Measurements from ENCODE around the gene CYP1B1. TPM values are rescaled to one million over a fixed set of nuclear protein-coding genes. Genes with fewer than 3 reads are reported as not detected.
A peak's percentile ranks its signal among the peaks of the same experiment; 100 is the strongest.

The CYP1B1 gene
- total RNA-seq, 1 donor from 2014 or later: 54.5 TPM

DNA sequence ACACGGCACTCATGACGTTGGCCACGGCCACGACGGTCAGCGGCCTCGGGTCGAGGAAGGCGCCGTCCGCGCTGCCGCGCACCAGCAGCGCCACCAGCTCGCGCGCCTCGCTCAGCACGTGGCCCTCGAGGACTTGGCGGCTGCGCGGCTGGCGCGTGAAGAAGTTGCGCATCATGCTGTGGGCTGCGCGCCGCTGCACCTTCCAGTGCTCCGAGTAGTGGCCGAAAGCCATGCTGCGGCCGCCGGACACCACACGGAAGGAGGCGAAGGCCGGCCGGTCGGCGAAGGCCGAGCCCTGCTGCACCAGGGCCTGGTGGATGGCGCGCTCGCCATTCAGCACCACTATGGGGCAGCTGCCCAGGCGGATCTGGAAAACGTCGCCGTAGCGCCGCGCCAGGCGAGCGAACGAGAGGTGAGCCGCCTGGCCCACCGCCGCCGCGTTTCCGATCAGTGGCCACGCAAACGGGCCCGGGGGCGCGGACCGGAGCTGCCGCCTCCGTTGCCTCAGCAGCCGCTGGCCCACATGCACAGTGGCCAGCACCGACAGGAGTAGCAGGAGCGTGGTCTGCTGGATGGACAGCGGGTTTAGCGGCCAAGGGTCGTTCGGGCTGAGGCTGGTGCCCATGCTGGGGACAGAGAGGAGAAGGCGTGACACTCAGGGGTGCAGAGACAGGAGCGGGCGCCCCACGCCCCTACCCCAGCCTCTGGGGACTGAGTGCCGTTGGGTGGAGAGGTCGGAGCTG, 1.0 kb downstream of the CYP1B1 start:
- H3K4me3 Mint-ChIP-seq: peak overlapping the region; percentile 77
- TF ChIP-seq, protein P1, sequence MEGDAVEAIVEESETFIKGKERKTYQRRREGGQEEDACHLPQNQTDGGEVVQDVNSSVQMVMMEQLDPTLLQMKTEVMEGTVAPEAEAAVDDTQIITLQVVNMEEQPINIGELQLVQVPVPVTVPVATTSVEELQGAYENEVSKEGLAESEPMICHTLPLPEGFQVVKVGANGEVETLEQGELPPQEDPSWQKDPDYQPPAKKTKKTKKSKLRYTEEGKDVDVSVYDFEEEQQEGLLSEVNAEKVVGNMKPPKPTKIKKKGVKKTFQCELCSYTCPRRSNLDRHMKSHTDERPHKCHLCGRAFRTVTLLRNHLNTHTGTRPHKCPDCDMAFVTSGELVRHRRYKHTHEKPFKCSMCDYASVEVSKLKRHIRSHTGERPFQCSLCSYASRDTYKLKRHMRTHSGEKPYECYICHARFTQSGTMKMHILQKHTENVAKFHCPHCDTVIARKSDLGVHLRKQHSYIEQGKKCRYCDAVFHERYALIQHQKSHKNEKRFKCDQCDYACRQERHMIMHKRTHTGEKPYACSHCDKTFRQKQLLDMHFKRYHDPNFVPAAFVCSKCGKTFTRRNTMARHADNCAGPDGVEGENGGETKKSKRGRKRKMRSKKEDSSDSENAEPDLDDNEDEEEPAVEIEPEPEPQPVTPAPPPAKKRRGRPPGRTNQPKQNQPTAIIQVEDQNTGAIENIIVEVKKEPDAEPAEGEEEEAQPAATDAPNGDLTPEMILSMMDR (IDR thresholded peaks at IDR 0.05; ENCODE audit: unreplicated experiment): no peak
- peaks cover 55% of the 10 kb centered on the region for H3K4me1 Mint-ChIP-seq
- H3K27ac Mint-ChIP-seq: peak overlapping the region; percentile 82
- DNase-seq (ENCODE audit: low spot score in 2 of 2, unreplicated experiment in 2 of 2): peak in 1 of 2 experiments; percentile 52
- peaks cover 47% of the 10 kb centered on the region for H3K27me3 Mint-ChIP-seq (ENCODE audit: low read depth)
- peaks cover 9% of the 10 kb centered on the region for H3K36me3 Mint-ChIP-seq
- H3K9me3 Mint-ChIP-seq: no peaks in the 10 kb centered on the region

DNA sequence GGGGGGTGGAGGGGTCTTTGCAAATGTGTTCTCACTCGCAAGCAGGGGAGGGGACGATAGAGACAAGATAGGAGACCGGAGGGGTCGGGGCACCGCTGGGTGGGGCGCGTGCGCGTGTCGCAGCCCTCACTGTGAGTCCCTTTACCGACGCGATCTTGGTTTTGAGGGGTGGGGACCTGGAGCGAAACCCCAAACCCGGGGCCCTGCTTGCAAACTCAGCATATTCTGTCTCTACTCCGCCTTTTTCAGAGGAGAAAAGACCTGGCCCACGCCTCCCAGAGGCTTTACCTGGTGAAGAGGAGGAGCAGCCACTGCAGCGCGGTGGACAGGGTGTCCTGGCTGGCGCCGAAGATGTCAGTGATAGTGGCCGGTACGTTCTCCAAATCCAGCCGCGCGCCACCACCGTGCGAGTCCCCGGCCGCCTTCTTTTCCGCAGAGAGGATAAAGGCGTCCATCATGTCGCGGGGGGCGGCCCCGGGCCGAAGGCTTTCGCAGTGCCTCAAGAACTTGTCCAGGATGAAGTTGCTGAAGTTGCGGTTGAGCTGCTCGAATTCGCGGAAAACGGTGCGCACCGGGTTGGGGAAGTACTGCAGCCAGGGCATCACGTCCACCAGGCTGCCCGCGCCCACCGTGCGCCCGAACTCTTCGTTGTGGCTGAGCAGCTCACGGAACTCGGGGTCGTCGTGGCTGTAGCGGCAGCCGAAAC, 1.7 kb downstream of the CYP1B1 start:
- TF ChIP-seq, protein P1 (IDR thresholded peaks at IDR 0.05; ENCODE audit: unreplicated experiment): no peak
- peak in 1 of 2 experiments; percentile 45 for DNase-seq (ENCODE audit: low spot score in 2 of 2, unreplicated experiment in 2 of 2)
- peaks cover 47% of the 10 kb centered on the region for H3K27me3 Mint-ChIP-seq (ENCODE audit: low read depth)
- peak overlapping the region; percentile 77 for H3K4me3 Mint-ChIP-seq
- H3K36me3 Mint-ChIP-seq: peaks cover 9% of the 10 kb centered on the region
- no peaks in the 10 kb centered on the region for H3K9me3 Mint-ChIP-seq
- peaks cover 50% of the 10 kb centered on the region for H3K4me1 Mint-ChIP-seq
- peak overlapping the region; percentile 69 for H3K27ac Mint-ChIP-seq

DNA sequence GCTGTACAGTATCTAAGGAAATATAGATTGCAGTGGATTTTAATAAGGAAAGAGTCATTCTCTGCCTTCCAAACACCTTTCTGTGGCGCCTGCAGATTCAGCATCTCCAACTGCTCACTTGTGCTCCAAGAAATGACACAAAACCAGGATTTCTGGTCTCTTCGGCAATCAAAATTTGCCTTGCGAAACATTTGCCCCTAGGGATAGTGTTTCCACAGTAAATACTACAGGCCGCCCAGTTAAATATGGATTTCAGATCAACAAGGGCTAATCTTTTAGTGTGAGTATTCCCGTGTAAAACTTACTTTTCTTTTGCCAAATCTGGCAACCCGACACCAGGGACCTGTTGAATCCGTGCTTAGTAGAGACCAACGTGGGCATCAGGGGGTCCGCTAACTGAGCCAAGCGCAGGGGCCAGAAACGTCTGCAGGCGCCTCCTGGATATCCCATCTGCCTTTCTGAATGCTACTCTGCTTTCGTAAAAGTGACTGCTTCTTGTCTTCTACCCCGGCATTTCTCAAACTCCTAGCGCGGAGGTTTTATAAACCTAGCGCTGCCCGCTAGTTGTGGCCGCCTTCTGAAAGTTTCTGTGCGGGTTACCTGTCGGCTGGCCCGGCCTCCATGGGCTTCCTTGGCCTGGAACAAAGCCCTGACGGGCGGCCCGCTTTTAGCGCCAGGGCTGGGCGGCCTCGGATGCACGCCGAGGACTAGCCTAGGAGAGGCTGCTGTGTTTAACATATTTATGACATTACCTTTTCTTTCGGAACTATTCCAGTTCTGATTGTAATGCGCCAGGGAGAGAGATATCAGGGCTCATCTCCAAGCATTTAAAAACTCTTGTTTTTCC, 2.5 kb downstream of the CYP1B1 start:
- TF ChIP-seq, protein P1 (IDR thresholded peaks at IDR 0.05; ENCODE audit: unreplicated experiment): no peak
- H3K4me3 Mint-ChIP-seq: peak overlapping the region; percentile 77
- DNase-seq (ENCODE audit: low spot score in 2 of 2, unreplicated experiment in 2 of 2): no peak
- peaks cover 47% of the 10 kb centered on the region for H3K27me3 Mint-ChIP-seq (ENCODE audit: low read depth)
- peak overlapping the region; percentile 69 for H3K27ac Mint-ChIP-seq
- no peaks in the 10 kb centered on the region for H3K9me3 Mint-ChIP-seq
- H3K36me3 Mint-ChIP-seq: peaks cover 9% of the 10 kb centered on the region
- H3K4me1 Mint-ChIP-seq: peaks cover 50% of the 10 kb centered on the region

DNA sequence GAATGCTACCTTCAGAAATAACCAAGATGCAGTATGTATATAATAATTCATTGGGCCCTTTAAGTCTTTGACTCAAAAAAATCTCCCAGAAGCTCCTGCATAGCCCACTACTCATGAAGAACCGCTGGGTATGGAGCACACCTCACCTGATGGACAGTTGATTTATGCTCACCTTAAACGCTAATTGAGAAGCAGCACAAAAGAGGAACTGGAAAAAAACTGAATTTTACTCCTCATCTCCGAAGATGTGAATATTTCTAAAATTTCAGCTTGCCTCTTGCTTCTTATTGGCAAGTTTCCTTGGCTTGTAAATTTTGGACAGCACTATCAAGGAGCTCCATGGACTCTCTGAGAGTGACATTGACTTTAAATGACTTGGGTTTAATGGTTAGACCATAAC, 5.5 kb downstream of the CYP1B1 start:
- H3K27ac Mint-ChIP-seq: no peak overlapping the region
- no peaks in the 10 kb centered on the region for H3K9me3 Mint-ChIP-seq
- no peak for DNase-seq (ENCODE audit: low spot score in 2 of 2, unreplicated experiment in 2 of 2)
- peaks cover 9% of the 10 kb centered on the region for H3K36me3 Mint-ChIP-seq
- peaks cover 33% of the 10 kb centered on the region for H3K27me3 Mint-ChIP-seq (ENCODE audit: low read depth)
- peak overlapping the region; percentile 39 for H3K4me3 Mint-ChIP-seq
- TF ChIP-seq, protein P1 (IDR thresholded peaks at IDR 0.05; ENCODE audit: unreplicated experiment): no peak
- H3K4me1 Mint-ChIP-seq: peaks cover 59% of the 10 kb centered on the region

DNA sequence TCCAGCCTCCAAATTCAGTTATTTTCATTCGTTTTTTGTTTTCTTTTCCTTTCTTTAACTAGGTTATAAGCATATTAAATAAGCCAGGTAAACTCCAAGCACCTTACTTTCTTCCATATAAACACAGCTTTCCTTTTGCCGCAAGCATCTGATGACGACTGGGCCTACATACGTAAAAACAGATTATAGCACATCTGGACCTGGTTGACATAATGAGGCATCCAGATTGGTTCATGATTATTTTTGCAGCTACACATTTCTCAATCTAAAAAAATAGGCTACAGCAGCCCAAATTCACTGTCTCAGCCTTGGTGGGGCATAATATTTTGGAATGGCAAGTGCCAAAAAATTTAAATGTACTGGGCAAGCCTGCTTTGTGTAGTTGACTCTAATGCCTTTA, 7.7 kb downstream of the CYP1B1 start:
- Mint-ChIP-seq H3K27me3 (ENCODE audit: low read depth) (peaks cover 12% of the 10 kb centered on the region), H3K36me3 (peaks cover 11% of the 10 kb centered on the region), H3K27ac (no peak overlapping the region), H3K9me3 (no peaks in the 10 kb centered on the region), H3K4me3 (peak overlapping the region; percentile 52), H3K4me1 (peaks cover 41% of the 10 kb centered on the region)
- TF ChIP-seq, protein P1 (IDR thresholded peaks at IDR 0.05; ENCODE audit: unreplicated experiment): no peak
- DNase-seq (ENCODE audit: low spot score in 2 of 2, unreplicated experiment in 2 of 2): no peak
